Ishikawa (cell line): ENCODE data around the gene VWA8.

Source experiments
- EGR1 ChIP-seq: IDR thresholded peaks from 2 replicates; pipeline ENCODE4 v1.6.1; 2012
- EP300 ChIP-seq: IDR thresholded peaks from 2 replicates; pipeline ENCODE4 v1.6.1; 2012; ENCODE audit warnings: borderline replicate concordance
- TAF1 ChIP-seq: IDR thresholded peaks from 2 replicates; pipeline ENCODE4 v1.6.1; 2012; ENCODE audit warnings: low read depth, mild to moderate bottlenecking
- TEAD4 ChIP-seq: IDR thresholded peaks from 2 replicates; pipeline ENCODE4 v1.6.1; 2012

DNA sequence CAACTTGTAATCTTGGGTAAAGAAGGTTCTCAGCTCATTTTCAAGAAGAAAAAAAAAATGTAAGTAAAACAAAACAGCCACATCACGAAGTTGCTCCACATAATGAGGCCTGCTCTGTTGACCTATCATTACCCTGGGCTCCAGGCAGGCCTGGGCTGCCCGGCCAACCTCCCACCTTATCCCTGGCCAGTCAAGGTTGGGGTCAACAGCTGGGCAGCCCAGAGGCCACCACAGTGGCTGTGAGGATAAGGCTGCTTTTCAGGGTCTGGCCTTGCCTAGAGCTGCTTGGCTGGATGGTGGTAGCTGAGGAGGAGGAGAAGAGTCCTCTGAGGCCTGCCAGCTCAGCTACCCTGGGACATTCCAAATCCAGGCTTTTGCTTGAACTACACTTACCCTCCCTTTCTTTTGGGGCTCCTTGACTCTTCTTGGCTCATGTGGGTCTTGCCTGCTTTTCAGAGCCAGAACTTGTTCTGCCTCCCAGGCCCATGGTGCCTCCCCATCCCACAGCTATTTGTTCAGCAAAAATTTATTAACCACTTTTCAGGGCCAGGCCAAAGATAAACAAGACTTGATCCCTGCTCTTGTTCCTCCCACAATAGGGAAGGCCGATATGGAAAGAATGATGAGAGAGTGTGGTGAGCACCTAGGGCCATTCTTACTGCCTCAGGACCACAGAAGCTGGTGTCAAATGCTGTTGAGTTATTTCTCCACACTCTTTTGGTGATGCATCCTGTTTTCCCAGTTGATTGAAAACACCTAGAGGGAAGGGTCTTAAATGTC is 401.9 kb downstream of the VWA8 start:
- no peak for TF ChIP-seq TEAD4
- TF ChIP-seq TAF1: no peak
- no peak for TF ChIP-seq EP300
- no peak for TF ChIP-seq EGR1
